Measurements from ENCODE around the gene ZDHHC11. TPM values are rescaled to one million over a fixed set of nuclear protein-coding genes. Genes with fewer than 3 reads are reported as not detected.
"Not testable (repeated sequence)": the region's sequence is repeated elsewhere in the genome, so short reads cannot be mapped to it uniquely, and the experiment has no call there.

The ZDHHC11 gene
- total and polyA plus RNA-seq, 5 donors from 2014 or later = 18.3 TPM; not detected in 4

GRCh38 chr5:753567-754142 lies 97.1 kb downstream of the ZDHHC11 start:
- not testable (repeated sequence) for H3K27me3 Mint-ChIP-seq; H3K27ac ChIP-seq (ENCODE audit: insufficient read depth, low read length, poor library complexity, severe bottlenecking); ATAC-seq (ENCODE audit: low read depth in 2 of 2); H3K9me3 Mint-ChIP-seq; H3K4me3 Mint-ChIP-seq; H3K4me1 Mint-ChIP-seq; H3K36me3 Mint-ChIP-seq; H3K9me3 ChIP-seq (ENCODE audit: control insufficient read depth in 2 of 2, low read length in 2 of 2); DNase-seq; H3K36me3 ChIP-seq (ENCODE audit: control insufficient read depth, insufficient read depth, low read length); H3K27me3 ChIP-seq (ENCODE audit: control insufficient read depth, insufficient read depth, low read length); H3K4me3 ChIP-seq (ENCODE audit: low read depth, low read length)
- H3K4me1 ChIP-seq (ENCODE audit: control insufficient read depth, insufficient read depth, low read length, poor library complexity, severe bottlenecking) = peaks cover 14% of the 10 kb centered on the region
- peak overlapping the region in 2 of 3 donors; percentile 16 to 33 for H3K27ac Mint-ChIP-seq

GRCh38 chr5:752532-753115 lies 98.2 kb downstream of the ZDHHC11 start:
- not testable (repeated sequence) for H3K9me3 Mint-ChIP-seq; H3K27me3 Mint-ChIP-seq; H3K4me3 Mint-ChIP-seq; H3K27ac Mint-ChIP-seq; ATAC-seq (ENCODE audit: low read depth in 2 of 2); H3K27me3 ChIP-seq (ENCODE audit: control insufficient read depth, insufficient read depth, low read length); H3K4me1 Mint-ChIP-seq; H3K4me1 ChIP-seq (ENCODE audit: control insufficient read depth, insufficient read depth, low read length, poor library complexity, severe bottlenecking); H3K9me3 ChIP-seq (ENCODE audit: control insufficient read depth in 2 of 2, low read length in 2 of 2); H3K36me3 ChIP-seq (ENCODE audit: control insufficient read depth, insufficient read depth, low read length); DNase-seq; H3K4me3 ChIP-seq (ENCODE audit: low read depth, low read length); H3K36me3 Mint-ChIP-seq; H3K27ac ChIP-seq (ENCODE audit: insufficient read depth, low read length, poor library complexity, severe bottlenecking)

GRCh38 chr5:751992-752391 lies 98.8 kb downstream of the ZDHHC11 start:
- H3K27ac ChIP-seq (ENCODE audit: insufficient read depth, low read length, poor library complexity, severe bottlenecking); H3K27me3 Mint-ChIP-seq; H3K27ac Mint-ChIP-seq; H3K4me3 ChIP-seq (ENCODE audit: low read depth, low read length); H3K9me3 Mint-ChIP-seq; DNase-seq; H3K36me3 Mint-ChIP-seq; H3K27me3 ChIP-seq (ENCODE audit: control insufficient read depth, insufficient read depth, low read length); H3K4me1 Mint-ChIP-seq; H3K36me3 ChIP-seq (ENCODE audit: control insufficient read depth, insufficient read depth, low read length); H3K9me3 ChIP-seq (ENCODE audit: control insufficient read depth in 2 of 2, low read length in 2 of 2); ATAC-seq (ENCODE audit: low read depth in 2 of 2); H3K4me3 Mint-ChIP-seq; H3K4me1 ChIP-seq (ENCODE audit: control insufficient read depth, insufficient read depth, low read length, poor library complexity, severe bottlenecking): not testable (repeated sequence)

- H3K27me3 Mint-ChIP-seq = no peaks in the 10 kb centered on the region
- DNase-seq = no peak
- no peaks in the 10 kb centered on the region for H3K4me1 ChIP-seq (ENCODE audit: control insufficient read depth, insufficient read depth, low read length, poor library complexity, severe bottlenecking)
These were observed 99.3 kb downstream of the ZDHHC11 start for GRCh38 chr5:751496-751895.

GRCh38 chr5:750226-750625 lies 100.6 kb downstream of the ZDHHC11 start:
- not testable (repeated sequence) for H3K27ac Mint-ChIP-seq; H3K4me3 Mint-ChIP-seq; H3K4me1 ChIP-seq (ENCODE audit: control insufficient read depth, insufficient read depth, low read length, poor library complexity, severe bottlenecking); H3K36me3 Mint-ChIP-seq; DNase-seq; H3K9me3 ChIP-seq (ENCODE audit: control insufficient read depth in 2 of 2, low read length in 2 of 2); H3K4me1 Mint-ChIP-seq; H3K9me3 Mint-ChIP-seq; H3K27me3 Mint-ChIP-seq; H3K27me3 ChIP-seq (ENCODE audit: control insufficient read depth, insufficient read depth, low read length); ATAC-seq (ENCODE audit: low read depth in 2 of 2); H3K4me3 ChIP-seq (ENCODE audit: low read depth, low read length); H3K27ac ChIP-seq (ENCODE audit: insufficient read depth, low read length, poor library complexity, severe bottlenecking); H3K36me3 ChIP-seq (ENCODE audit: control insufficient read depth, insufficient read depth, low read length)

More at GRCh38 chr5:751496-751895, 99.3 kb downstream of the ZDHHC11 start:
- no peaks in the 10 kb centered on the region for H3K9me3 ChIP-seq (ENCODE audit: control insufficient read depth in 2 of 2, low read length in 2 of 2)
- no peaks in the 10 kb centered on the region for H3K36me3 ChIP-seq (ENCODE audit: control insufficient read depth, insufficient read depth, low read length)
- no peaks in the 10 kb centered on the region for H3K9me3 Mint-ChIP-seq
- no peaks in the 10 kb centered on the region for H3K36me3 Mint-ChIP-seq
- no peak overlapping the region for H3K27ac Mint-ChIP-seq
- no peak overlapping the region for H3K4me3 Mint-ChIP-seq
- H3K4me3 ChIP-seq (ENCODE audit: low read depth, low read length) = no peak overlapping the region
- no peaks in the 10 kb centered on the region for H3K27me3 ChIP-seq (ENCODE audit: control insufficient read depth, insufficient read depth, low read length)
- ATAC-seq (ENCODE audit: low read depth in 2 of 2) = no peak
- H3K27ac ChIP-seq (ENCODE audit: insufficient read depth, low read length, poor library complexity, severe bottlenecking) = no peak overlapping the region
- H3K4me1 Mint-ChIP-seq = peaks cover 0 to 6% (median 0%) of the 10 kb centered on the region in 4 donors

GRCh38 chr5:749101-749670 lies 101.6 kb downstream of the ZDHHC11 start:
- ATAC-seq (ENCODE audit: low read depth in 2 of 2) (peak in 1 of 2 donors; percentile 8), DNase-seq (no peak)
- no peaks in the 10 kb centered on the region for H3K9me3 Mint-ChIP-seq
- no peak overlapping the region for H3K27ac ChIP-seq (ENCODE audit: insufficient read depth, low read length, poor library complexity, severe bottlenecking)
- no peaks in the 10 kb centered on the region for H3K27me3 ChIP-seq (ENCODE audit: control insufficient read depth, insufficient read depth, low read length)
- no peaks in the 10 kb centered on the region for H3K36me3 ChIP-seq (ENCODE audit: control insufficient read depth, insufficient read depth, low read length)
- no peak overlapping the region for H3K4me3 Mint-ChIP-seq
- no peaks in the 10 kb centered on the region for H3K9me3 ChIP-seq (ENCODE audit: control insufficient read depth in 2 of 2, low read length in 2 of 2)
- H3K27me3 Mint-ChIP-seq = no peaks in the 10 kb centered on the region
- no peak overlapping the region for H3K27ac Mint-ChIP-seq
- H3K4me1 Mint-ChIP-seq = peaks cover 0 to 2% (median 0%) of the 10 kb centered on the region in 4 donors
- H3K4me3 ChIP-seq (ENCODE audit: low read depth, low read length) = no peak overlapping the region
- no peaks in the 10 kb centered on the region for H3K36me3 Mint-ChIP-seq
- no peaks in the 10 kb centered on the region for H3K4me1 ChIP-seq (ENCODE audit: control insufficient read depth, insufficient read depth, low read length, poor library complexity, severe bottlenecking)

- DNase-seq; H3K27ac ChIP-seq (ENCODE audit: insufficient read depth, low read length, poor library complexity, severe bottlenecking); H3K36me3 ChIP-seq (ENCODE audit: control insufficient read depth, insufficient read depth, low read length); ATAC-seq (ENCODE audit: low read depth in 2 of 2); H3K4me3 Mint-ChIP-seq; H3K4me1 Mint-ChIP-seq; H3K9me3 ChIP-seq (ENCODE audit: control insufficient read depth in 2 of 2, low read length in 2 of 2); H3K36me3 Mint-ChIP-seq; H3K9me3 Mint-ChIP-seq; H3K27me3 Mint-ChIP-seq; H3K4me1 ChIP-seq (ENCODE audit: control insufficient read depth, insufficient read depth, low read length, poor library complexity, severe bottlenecking); H3K4me3 ChIP-seq (ENCODE audit: low read depth, low read length); H3K27me3 ChIP-seq (ENCODE audit: control insufficient read depth, insufficient read depth, low read length): not testable (repeated sequence)
- H3K27ac Mint-ChIP-seq = peak overlapping the region in 1 of 3 donors; percentile 2
These were observed 102.5 kb downstream of the ZDHHC11 start for GRCh38 chr5:748011-748980.
